ENCODE measurements around the gene NPFFR1. TPM values are rescaled to one million over a fixed set of nuclear protein-coding genes. Genes with fewer than 3 reads are reported as not detected.
A peak's percentile ranks its signal among the peaks of the same experiment; 100 is the strongest.

The NPFFR1 gene
- total RNA-seq, 2 donors from 2014 or later, result 0.02 TPM; not detected in 1

DNA sequence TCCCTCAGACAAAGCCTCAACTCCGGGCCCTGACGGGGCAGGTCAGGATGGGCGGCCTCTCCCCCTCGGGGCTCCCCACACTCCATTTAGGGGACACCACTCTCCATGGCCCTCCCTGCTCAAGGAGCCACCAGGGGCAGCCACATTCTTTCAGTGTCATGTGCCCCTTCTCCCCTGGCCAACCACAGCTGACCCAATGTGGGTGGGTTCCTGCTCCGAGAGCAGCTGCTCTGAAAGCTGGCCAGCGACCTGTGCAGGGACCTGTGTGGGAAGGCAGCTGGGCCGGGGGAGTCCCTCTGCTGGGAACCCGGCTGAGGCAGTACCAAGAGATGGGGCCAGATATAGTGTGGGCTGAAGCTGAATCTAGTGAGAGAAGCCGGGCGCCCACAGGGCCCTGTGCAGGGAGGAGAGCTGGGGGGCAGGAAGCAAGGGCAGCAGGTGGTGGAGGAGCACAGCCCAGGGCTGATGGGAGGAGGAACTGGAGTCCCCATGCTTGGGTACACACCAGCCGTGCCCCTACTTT, 40.6 kb upstream of the NPFFR1 start:
- WGBS, 2 experiments (ENCODE audit: insufficient coverage in 1 of 2, insufficient read length in 1 of 2), result 82 to 89% methylated on average over 10 to 11 of the region's 11 CpGs

DNA sequence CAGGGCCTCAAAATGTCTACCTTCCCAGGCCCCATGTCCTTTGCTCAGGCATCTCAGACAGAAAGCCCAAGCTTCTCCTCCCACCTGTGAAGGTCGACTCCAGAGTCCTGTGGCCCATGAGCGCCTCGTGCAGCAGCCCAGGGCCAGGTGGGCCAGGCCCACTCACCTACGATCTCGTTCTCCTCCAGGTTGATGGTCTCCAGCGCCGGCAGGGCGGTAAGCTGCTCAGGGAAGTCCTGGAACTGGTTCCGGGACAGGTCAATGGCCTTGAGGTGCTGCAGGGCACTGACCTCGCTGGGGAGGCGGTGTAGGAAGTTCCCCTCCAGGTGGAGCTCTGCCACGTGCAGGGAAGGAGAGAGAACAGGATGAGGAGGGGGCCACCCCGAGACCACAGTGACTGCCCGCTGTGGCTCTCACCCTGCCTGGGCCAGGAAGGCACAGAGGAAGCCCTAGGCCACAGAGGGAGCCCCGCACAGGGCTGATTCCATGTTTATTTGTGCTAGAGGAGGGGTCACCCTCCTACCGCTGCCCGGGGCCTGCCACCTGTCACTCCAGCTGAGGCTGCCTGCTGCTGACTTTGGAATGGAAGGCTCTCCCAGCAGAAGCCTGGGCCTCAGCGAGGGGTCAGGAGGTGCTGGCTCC, 40.0 kb upstream of the NPFFR1 start:
- 88 to 92% methylated on average over 11 to 18 of the region's 18 CpGs for WGBS, 2 experiments (ENCODE audit: insufficient coverage in 1 of 2, insufficient read length in 1 of 2)
- H3K27ac Mint-ChIP-seq, result peak overlapping the region; percentile 75
- no peaks in the 10 kb centered on the region for H3K36me3 ChIP-seq (ENCODE audit: control insufficient read depth, insufficient read depth, low read length)
- H3K4me1 ChIP-seq (ENCODE audit: control insufficient read depth, insufficient read depth, low read length), result peaks cover 5% of the 10 kb centered on the region
- peak overlapping the region; percentile 44 for H3K27ac ChIP-seq (ENCODE audit: low read depth, low read length)
- no peaks in the 10 kb centered on the region for H3K27me3 Mint-ChIP-seq (ENCODE audit: insufficient read depth)
- TF ChIP-seq CTCF (conservative IDR thresholded peaks at IDR 0.05), result peak; percentile 64
- no peak overlapping the region for H3K4me3 ChIP-seq (ENCODE audit: low read length)
- peaks cover 2% of the 10 kb centered on the region for H3K4me1 Mint-ChIP-seq
- H3K4me3 Mint-ChIP-seq, result no peak overlapping the region
- H3K9me3 ChIP-seq (ENCODE audit: control insufficient read depth, low read length), result no peaks in the 10 kb centered on the region
- no peaks in the 10 kb centered on the region for H3K27me3 ChIP-seq (ENCODE audit: control insufficient read depth, insufficient read depth, low read length, poor library complexity, severe bottlenecking)
- peaks cover 1% of the 10 kb centered on the region for H3K36me3 Mint-ChIP-seq (ENCODE audit: low read depth)
- peak; percentile 80 for DNase-seq
- H3K9ac ChIP-seq (ENCODE audit: extremely low read depth, low read length, poor library complexity, severe bottlenecking), result no peak overlapping the region
- H3K9me3 Mint-ChIP-seq, result no peaks in the 10 kb centered on the region

More for the DNA sequence above, 40.6 kb upstream of the NPFFR1 start:
- Histone ChIP-seq H3K36me3 (ENCODE audit: control insufficient read depth, insufficient read depth, low read length) (no peaks in the 10 kb centered on the region), H3K27ac (ENCODE audit: low read depth, low read length) (peak overlapping the region; percentile 44), H3K27me3 (ENCODE audit: control insufficient read depth, insufficient read depth, low read length, poor library complexity, severe bottlenecking) (no peaks in the 10 kb centered on the region), H3K9me3 (ENCODE audit: control insufficient read depth, low read length) (no peaks in the 10 kb centered on the region), H3K9ac (ENCODE audit: extremely low read depth, low read length, poor library complexity, severe bottlenecking) (no peak overlapping the region), H3K4me1 (ENCODE audit: control insufficient read depth, insufficient read depth, low read length) (peaks cover 5% of the 10 kb centered on the region), H3K4me3 (ENCODE audit: low read length) (no peak overlapping the region)
- H3K27me3 Mint-ChIP-seq (ENCODE audit: insufficient read depth), result no peaks in the 10 kb centered on the region
- H3K4me3 Mint-ChIP-seq, result no peak overlapping the region
- TF ChIP-seq CTCF (conservative IDR thresholded peaks at IDR 0.05), result no peak
- DNase-seq, result peak; percentile 80
- H3K27ac Mint-ChIP-seq, result no peak overlapping the region
- no peaks in the 10 kb centered on the region for H3K9me3 Mint-ChIP-seq
- H3K36me3 Mint-ChIP-seq (ENCODE audit: low read depth), result no peaks in the 10 kb centered on the region
- peaks cover 2% of the 10 kb centered on the region for H3K4me1 Mint-ChIP-seq

- no peak for TF ChIP-seq CTCF (conservative IDR thresholded peaks at IDR 0.05)
- Histone ChIP-seq H3K4me3 (ENCODE audit: low read length) (no peak overlapping the region), H3K27me3 (ENCODE audit: control insufficient read depth, insufficient read depth, low read length, poor library complexity, severe bottlenecking) (no peaks in the 10 kb centered on the region), H3K9me3 (ENCODE audit: control insufficient read depth, low read length) (no peaks in the 10 kb centered on the region), H3K36me3 (ENCODE audit: control insufficient read depth, insufficient read depth, low read length) (no peaks in the 10 kb centered on the region), H3K9ac (ENCODE audit: extremely low read depth, low read length, poor library complexity, severe bottlenecking) (no peak overlapping the region), H3K27ac (ENCODE audit: low read depth, low read length) (no peak overlapping the region), H3K4me1 (ENCODE audit: control insufficient read depth, insufficient read depth, low read length) (peaks cover 5% of the 10 kb centered on the region)
- peaks cover 2% of the 10 kb centered on the region for H3K4me1 Mint-ChIP-seq
- H3K4me3 Mint-ChIP-seq, result no peak overlapping the region
- no peaks in the 10 kb centered on the region for H3K9me3 Mint-ChIP-seq
- H3K36me3 Mint-ChIP-seq (ENCODE audit: low read depth), result peaks cover 1% of the 10 kb centered on the region
- WGBS, 2 experiments (ENCODE audit: insufficient coverage in 1 of 2, insufficient read length in 1 of 2), result 91 to 100% methylated on average over 4 to 9 of the region's 9 CpGs
- DNase-seq, result peak; percentile 32
- H3K27ac Mint-ChIP-seq, result no peak overlapping the region
- H3K27me3 Mint-ChIP-seq (ENCODE audit: insufficient read depth), result no peaks in the 10 kb centered on the region
These were observed 39.4 kb upstream of the NPFFR1 start for GRCh38 chr10:70323138-70323696.
